LNCaP clone FGC (cell line): Measurements from ENCODE around the gene DCPS.

Experiments used
- DNase-seq: peaks from one replicate; pipeline ENCODE4 v3.0.0-alpha.2; 2011; ENCODE audit warnings: low read depth
- H3K4me3 ChIP-seq: 2 replicates; pipeline ENCODE4 v1.5.1; 2011; ENCODE audit warnings: mild to moderate bottlenecking, low read depth, low read length, control low read depth
- CTCF ChIP-seq: IDR thresholded peaks from 2 replicates; pipeline ENCODE4 v1.5.1; 2012; ENCODE audit warnings: mild to moderate bottlenecking; ENCODE audit not compliant: control insufficient read depth, insufficient read depth; ENCODE audit errors: extremely low read depth

DCPS gene

DNA sequence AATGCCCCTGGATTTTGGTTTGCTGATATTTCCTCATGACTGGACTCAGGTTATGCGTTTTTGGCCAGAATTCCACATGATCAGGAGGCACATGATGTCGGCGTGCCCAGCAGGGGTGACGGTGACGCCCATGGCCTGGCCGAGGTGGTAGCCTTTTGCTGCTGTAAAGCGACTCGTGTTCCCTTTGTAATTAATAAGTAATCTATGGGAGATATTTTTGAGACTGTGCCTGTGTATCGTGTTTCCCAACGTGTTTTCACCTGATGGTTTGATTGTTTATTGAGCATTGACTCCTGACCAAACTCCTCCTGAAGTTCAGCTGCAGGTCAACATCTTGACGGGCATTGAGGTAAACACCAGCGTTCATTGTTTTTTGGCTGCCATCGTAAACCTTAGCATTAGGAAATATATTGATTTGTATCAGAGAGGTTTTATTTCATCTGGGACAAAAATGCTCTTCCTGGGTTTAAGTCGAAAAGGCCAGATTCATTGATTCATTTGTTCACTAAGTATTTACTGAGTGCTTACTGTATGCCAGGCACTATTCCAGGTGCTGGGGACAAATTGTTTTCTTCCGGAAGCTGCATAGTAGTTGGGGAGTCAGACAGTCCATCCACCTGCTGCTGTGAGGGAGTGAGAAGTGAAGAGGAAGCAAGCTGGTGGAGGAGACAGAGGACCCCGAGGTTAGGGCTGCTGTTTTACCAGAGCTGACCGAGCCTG lies 23.6 kb downstream of the DCPS start:
- DNase-seq = no peak
- no peak overlapping the region for H3K4me3 ChIP-seq
- no peak for TF ChIP-seq CTCF

- DNase-seq = no peak
- no peak overlapping the region for H3K4me3 ChIP-seq
- TF ChIP-seq CTCF = no peak
These were observed 24.1 kb downstream of the DCPS start for GRCh38 chr11:126328001-126328390.

DNA sequence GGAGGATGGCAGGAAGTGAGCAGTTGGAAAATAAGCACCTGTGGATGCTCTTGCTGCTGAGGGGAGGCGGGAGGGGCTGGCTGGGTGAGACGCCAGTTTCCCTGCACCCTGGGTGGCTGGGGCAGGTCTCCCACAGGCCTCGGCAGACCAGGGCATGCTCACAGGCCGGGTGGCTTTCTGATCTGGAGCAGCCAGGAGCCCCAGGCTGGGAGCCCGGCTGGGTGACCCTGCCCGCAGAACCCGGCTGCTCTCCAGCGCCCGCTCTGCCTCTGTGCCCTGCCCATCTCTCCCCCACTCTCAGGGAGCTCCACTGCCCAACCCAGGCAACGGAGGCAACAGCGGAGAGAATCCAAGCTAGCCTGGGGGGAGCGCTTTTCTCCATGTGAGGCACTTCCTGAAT lies 24.6 kb downstream of the DCPS start:
- no peak for TF ChIP-seq CTCF
- H3K4me3 ChIP-seq = no peak overlapping the region
- DNase-seq = no peak

DNA sequence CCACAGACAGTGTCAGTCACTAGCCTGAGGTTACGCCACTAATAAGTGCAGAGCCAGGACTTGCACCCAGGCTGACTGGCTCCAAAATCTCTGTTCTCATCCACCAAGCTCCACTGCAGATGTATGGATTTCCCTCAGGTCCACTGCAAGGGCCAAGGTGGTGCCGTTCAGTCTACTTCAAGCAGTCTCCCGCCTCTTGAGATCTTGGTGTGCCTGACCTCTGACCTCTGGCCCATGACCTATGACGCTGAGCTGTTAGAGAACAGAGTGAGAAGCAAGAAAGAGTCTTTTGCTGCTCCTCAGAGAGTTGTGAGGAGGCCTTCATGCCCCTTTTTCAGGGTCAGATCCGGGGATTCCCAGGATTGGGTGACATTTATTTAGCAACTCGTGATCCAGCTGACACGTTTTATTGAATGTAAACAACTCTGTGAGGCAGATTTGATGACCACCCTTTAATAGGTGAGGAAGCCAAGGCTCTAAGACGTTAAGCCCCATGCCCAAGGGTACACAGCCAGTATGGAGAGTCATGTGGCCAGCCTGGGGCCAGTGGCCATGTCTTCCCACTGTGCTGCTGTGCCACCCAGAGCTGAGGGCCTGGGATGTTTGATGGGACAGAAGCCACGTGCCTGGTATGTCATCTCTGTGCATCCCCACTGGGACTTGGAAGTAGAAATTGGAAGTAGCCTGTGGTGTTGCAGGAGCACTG lies 25.2 kb downstream of the DCPS start:
- DNase-seq = no peak
- H3K4me3 ChIP-seq = no peak overlapping the region
- TF ChIP-seq CTCF = no peak

GRCh38 chr11:126329644-126330211 lies 25.9 kb downstream of the DCPS start:
- no peak for DNase-seq
- no peak for TF ChIP-seq CTCF

DNA sequence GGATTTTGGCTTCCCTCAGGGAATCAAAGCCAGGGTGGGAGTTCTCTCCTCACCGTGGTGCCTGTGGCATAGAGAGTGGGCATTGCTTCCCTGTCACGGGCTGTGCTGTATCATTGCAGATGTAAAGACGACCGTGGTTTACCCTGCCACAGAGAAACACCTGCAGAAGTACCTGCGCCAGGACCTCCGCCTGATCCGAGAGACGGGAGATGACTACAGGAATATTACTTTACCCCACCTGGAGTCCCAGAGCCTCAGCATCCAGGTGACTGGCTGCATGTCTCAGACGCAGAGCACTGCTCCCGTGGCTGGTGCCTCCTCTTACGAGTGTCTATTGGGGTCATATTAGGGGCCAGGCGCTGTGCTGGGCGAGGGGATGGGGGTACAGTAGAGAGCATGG lies 27.4 kb downstream of the DCPS start:
- DNase-seq = no peak
- no peak overlapping the region for H3K4me3 ChIP-seq
- no peak for TF ChIP-seq CTCF

More at GRCh38 chr11:126329644-126330211, 25.9 kb downstream of the DCPS start:
- H3K4me3 ChIP-seq = no peak overlapping the region

DNA sequence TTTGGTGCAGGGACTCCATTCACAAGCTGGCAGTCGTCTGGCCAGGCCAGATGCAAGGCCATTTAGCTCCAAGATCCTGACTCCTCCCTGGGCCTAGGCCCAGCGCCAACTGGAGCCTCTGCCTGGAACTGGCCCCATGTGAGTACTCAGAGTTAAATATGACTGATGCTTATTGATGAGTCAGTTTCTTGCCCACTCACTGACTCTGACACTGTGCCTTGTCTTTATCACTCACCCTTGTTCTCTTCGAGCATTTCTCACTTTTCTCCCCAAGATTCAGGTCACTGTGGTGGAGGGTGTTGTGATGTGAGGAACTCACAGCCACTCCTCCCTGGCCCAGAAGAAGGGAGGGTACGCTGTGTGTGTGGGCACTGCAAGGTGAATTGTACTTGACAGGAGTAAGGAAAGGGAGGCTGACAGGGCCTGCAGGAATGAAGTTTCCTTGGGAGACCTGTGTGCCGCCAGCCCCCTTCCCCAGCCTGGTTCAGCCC lies 28.4 kb downstream of the DCPS start:
- no peak overlapping the region for H3K4me3 ChIP-seq
- no peak for TF ChIP-seq CTCF
- no peak for DNase-seq
